HG02763 (cell line): ENCODE measurements around the gene RNF31.
A peak's percentile ranks its signal among the peaks of the same experiment; 100 is the strongest.

ENCODE experiments used
- ATAC-seq: cut with Tn5 transposase; IDR thresholded peaks from one replicate; pipeline ENCODE4 v1.9.1; 2021; ENCODE audit warnings: mild to moderate bottlenecking, moderate library complexity; ENCODE audit not compliant: unreplicated experiment

The RNF31 gene

DNA sequence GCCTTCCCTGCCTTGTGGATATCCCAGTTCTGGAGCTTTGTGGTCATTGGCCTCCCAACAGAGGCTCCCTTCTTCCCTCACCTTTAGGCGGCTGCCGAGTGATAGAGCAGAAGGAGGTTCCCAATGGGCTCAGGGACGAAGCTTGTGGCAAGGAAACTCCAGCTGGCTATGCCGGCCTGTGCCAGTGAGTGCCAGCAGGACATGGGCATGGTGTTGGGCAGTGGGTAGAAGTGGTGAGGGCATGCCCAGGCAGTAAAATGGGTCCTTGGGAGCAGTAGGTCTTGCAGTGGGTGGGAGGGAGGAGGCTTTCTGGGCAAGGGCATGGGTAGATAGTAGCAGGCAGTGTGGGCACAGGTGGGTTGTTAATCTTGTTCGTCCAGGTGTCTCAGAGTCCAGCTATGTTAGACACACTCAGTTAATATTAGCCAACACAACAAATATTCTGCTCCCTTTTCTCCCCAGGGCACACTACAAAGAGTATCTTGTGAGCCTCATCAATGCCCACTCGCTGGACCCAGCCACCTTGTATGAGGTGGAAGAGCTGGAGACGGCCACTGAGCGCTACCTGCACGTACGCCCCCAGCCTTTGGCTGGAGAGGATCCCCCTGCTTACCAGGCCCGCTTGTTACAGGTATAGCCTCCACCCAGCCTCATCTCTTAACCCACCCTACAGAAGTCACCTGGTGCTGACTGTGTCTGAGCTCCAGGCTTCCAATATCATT is 12.6 kb downstream of the RNF31 start:
- no peak for ATAC-seq

DNA sequence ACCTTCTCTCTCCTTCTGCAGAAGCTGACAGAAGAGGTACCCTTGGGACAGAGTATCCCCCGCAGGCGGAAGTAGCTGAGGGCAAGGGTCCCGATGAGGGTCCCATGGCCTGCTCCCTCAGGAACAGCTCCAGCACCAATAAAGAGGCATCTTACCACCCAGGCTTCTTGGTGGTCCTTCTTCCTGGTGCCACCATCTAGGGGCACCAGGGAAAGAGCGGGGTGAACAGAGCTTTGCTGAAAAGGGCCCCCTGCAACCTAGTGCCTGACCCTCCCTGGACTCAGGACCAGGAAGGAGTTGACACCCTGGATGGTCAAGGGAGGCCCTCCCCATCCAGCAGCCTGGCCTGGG is 13.2 kb downstream of the RNF31 start:
- no peak for ATAC-seq

DNA sequence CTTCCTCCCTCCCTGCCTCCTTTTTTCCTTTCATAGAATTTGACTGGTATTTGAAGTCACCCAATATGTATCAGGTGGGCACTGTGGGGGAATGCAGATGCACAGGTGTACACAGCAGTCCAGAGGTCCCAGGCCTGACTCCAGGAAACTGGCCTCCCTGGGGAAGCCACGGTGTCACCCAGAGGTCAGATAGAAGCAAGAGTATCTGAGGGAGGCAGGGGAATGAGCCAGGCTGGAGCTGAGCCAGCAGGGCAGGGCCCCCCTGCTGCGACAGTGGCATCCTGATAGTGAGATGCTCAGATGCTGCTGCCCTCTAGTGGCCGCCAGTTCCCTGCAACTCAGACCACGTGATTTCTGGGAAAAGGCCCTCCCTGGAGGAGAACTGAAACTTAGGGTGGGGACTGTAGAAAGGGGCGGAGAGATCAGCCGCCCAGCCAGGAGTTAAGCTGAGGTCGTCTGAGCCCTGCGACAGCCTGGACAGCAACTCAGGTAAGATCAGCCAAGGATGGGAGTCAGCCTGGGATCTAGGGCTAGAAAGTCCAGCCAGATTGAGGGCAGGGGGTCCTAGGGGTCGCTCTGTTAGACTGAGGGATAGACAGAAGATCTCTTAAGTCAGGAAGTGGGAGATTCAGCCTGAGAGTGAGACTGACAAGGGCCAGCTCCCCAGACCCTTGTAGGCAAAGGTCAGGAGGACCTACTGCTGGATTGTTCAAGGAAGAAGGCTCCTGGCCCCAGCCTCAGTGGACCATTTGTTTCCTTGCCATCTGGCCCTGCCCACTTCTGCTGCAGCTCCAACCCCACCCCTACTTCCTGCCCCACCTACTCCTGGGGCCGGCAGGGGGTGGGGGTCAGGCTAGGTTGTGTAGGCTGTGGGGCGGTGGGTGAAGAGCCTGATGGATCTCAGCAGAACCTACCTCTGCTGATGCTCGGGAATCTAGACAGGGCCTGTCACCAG is 13.8 kb downstream of the RNF31 start, which contains the start of gene IRF9:
Gene IRF9 (plus strand): TSS at position 416 of the 955 bp plus-strand sequence. CDS start 880 bp downstream, outside the sequence.
- ATAC-seq: peak; percentile 79

DNA sequence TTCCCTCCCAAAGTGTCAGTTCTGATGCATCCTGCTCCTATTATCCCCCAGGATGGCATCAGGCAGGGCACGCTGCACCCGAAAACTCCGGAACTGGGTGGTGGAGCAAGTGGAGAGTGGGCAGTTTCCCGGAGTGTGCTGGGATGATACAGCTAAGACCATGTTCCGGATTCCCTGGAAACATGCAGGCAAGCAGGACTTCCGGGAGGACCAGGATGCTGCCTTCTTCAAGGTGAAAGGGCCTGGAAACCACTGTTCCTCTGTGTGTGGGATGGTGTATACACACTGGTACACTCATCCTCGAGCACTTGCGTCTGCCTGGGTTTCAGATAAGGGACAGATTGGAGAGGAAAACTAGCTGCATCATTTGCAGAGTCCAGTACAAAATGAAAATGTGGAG is 14.8 kb downstream of the RNF31 start:
- no peak for ATAC-seq

DNA sequence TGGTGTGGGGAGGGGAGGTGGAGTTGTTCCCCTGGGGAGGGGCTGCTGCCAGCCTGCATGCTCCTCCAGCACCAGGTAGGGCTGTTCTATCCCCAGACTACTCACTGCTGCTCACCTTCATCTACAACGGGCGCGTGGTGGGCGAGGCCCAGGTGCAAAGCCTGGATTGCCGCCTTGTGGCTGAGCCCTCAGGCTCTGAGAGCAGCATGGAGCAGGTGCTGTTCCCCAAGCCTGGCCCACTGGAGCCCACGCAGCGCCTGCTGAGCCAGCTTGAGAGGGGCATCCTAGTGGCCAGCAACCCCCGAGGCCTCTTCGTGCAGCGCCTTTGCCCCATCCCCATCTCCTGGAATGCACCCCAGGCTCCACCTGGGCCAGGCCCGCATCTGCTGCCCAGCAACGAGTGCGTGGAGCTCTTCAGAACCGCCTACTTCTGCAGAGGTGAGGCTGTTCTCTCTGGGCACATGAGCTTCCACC is 17.3 kb downstream of the RNF31 start:
- ATAC-seq: no peak

DNA sequence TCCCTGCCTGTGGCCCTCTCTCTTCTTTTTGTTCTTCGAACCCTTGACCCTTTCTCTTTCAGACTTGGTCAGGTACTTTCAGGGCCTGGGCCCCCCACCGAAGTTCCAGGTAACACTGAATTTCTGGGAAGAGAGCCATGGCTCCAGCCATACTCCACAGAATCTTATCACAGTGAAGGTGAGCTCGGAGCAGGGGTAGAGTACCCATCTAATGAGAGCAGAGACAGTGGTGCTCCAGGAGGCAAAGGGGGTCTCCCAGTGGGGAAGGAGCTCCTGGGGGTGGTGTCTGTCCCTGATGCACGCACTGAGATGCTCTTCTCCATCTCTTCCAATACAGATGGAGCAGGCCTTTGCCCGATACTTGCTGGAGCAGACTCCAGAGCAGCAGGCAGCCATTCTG is 18.5 kb downstream of the RNF31 start:
- ATAC-seq: no peak

DNA sequence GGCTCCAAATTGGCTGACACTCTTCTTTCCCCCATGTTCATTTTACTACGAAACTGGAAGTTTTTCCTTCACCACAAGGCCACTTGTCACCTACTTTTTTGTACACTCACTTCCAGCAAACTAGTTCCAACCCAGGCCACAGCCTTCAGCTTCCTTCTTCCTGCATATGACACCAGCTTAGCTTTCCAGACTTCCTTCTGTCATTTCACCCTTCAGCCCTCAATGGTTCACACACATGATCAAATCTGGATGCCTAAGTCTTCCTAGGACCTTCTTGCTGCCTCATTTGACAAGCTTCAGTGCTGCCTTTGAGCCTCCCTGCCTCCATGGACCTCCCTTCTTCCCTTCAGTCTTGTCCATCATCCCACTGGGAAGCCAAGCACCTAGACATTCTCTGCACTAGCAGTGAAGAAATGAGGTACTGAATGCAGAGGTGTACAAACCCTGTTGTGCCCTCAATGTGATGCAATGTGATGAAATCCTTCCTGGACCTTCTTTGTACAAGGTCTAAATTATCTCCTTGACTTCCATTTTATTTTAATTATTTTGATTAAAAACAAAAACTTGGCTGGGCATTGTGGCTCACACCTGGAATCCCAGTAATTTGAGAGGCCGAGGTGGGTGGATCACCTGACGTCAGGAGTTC is 20.3 kb downstream of the RNF31 start:
- no peak for ATAC-seq

DNA sequence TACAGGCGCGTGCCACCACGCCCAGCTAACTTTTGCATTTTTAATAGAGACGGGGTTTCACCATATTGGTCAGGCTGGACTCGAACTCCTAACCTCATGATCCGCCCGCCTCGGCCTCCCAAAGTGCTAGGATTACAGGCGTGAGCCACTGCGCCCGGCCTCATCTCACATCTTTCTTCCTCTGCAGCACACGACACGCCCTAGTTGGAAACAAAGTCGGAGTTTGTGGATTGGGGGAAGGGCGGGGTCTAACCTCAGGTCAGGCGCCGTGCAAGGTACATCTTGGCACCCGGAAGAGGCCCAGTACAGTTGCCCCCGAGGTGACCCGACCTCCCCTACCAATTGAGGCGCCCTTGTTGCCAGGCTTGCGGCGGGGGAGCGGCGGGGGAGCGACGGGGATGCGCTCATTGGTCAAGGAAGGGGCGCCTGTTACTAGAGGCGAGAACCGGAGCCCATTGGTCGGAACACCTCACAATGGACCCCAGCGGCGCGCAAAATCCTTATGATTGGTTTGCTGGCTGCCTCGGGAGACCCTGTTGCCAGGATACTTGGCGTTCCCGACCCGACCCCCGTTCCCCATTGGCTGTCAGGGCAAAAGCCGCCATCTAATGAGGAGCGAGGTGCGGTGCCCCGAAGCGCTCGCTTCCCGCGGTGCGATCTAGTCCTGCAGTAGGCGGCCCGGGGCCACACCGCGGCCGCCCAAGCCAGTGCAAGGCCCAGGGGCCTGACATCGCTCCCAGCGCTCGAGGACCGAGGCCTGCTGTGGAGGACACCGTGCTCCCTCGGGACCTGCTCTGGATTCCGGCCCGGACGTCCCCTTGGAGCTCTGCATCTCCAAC is 24.3 kb downstream of the RNF31 start, which contains the start of gene REC8:
Gene REC8 (plus strand): TSS at position 659 of the 839 bp plus-strand sequence. CDS start 473 bp downstream, outside the sequence.
- peak; percentile 77 for ATAC-seq

DNA sequence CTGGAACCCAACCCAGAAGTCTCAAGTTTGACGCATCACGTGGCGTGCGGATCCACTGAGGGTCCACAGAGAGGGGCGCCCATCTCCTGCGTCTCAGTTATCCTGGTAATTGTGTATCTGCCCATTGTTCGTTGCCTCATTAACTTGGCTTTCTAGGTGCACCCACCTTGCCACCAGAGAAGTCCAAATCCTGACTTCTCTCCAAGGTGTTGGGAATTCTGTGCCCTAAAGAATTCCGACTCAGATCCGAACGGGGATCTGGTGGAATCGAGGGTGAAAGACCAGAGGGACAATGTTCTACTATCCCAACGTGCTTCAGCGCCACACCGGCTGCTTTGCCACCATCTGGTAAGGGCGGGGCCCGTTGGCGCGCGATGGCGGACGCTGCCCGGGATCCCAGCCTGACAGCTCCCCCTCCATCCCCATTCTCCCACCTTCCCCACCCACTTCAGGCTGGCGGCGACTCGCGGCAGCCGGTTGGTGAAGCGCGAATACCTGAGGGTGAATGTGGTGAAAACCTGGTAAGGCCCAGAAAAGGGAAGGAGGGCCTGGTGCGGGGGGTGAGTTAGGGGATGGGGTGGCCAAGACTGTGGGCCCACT is 25.1 kb downstream of the RNF31 start:
- ATAC-seq: no peak

DNA sequence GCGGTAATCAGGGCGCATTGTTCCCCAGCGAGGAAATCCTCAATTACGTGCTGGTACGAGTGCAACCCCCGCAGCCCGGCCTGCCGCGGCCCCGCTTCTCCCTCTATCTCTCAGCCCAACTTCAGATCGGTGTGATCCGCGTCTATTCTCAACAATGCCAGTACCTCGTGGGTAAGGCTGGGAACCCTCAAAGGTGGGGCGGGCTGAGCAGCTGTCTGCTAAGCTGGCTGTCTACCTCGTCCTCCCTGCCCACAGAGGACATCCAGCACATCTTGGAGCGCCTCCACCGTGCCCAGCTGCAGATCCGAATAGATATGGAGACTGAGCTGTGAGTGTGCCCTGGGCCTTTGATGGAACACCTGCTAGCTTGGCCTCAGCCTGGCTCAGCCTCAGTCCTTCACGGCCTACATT is 25.6 kb downstream of the RNF31 start:
- ATAC-seq: no peak

DNA sequence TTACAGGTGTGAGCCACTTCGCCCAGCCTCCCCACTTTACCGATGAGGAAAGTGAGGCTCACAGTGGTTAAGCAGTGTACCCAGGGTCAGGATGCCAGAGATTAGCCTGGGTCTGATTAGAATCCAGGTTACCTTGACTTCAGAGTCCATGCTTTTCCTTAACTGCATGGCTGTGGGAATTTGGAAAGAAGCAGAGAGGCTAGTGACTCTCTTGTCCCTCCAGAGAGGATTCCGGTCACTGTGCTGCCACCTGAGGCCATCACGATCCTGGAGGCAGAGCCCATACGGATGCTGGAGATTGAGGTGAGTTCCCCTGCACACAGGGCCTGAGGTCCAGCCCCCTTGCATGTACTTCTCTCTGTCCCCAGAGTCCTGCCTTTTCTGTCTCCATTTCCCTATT is 29.3 kb downstream of the RNF31 start:
- no peak for ATAC-seq

DNA sequence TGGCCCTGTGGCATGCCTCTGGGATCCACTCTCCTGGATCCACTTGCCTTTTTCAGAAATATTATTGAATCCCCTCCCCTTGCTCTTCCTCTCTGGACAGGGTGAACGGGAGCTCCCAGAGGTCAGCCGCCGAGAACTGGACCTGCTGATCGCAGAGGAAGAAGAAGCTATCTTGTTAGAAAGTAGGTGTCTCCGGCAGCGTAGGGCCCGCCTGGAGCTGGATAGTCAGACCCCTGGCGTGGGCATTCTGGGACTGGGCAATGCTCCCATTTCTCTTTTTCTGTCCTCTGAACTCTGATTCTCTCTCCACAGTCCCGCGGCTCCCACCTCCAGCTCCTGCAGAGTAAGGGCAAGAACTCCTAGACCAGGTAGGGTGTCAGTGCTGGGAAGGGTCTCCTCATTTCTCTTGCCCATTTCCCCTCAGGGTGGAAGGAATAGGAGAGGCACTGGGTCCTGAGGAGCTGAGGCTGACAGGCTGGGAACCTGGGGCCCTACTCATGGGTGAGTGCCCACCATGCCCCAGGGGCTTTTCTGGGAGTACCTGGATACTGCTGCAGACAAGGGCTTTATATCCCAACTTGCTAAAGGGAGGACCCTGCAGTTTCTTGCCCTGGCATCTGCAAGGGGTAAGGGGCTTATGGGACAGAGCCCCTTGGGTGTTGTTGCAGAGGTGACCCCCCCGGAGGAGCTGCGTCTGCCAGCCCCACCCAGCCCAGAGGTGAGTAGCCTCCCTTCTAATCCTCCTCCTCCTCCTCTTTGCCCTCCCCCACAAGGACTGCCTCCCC is 29.9 kb downstream of the RNF31 start:
- ATAC-seq: no peak

DNA sequence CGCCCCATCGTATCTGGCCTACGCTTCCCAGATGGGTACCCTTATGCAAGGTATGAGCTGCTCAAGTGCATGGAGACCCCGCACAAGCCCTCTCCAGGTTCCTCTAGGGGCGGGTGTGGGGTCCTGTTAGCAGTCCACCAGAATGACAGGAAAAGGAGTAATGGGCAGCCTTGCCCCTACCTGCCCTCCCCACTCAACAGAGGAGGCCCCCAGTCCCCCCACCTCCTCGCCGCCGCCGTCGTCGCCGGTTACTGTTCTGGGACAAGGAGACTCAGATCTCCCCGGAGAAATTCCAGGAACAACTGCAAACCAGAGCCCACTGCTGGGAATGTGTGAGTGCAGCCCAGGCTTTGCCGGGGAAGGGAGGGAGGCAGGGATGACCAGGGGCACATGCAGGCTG is 30.6 kb downstream of the RNF31 start:
- ATAC-seq: no peak

DNA sequence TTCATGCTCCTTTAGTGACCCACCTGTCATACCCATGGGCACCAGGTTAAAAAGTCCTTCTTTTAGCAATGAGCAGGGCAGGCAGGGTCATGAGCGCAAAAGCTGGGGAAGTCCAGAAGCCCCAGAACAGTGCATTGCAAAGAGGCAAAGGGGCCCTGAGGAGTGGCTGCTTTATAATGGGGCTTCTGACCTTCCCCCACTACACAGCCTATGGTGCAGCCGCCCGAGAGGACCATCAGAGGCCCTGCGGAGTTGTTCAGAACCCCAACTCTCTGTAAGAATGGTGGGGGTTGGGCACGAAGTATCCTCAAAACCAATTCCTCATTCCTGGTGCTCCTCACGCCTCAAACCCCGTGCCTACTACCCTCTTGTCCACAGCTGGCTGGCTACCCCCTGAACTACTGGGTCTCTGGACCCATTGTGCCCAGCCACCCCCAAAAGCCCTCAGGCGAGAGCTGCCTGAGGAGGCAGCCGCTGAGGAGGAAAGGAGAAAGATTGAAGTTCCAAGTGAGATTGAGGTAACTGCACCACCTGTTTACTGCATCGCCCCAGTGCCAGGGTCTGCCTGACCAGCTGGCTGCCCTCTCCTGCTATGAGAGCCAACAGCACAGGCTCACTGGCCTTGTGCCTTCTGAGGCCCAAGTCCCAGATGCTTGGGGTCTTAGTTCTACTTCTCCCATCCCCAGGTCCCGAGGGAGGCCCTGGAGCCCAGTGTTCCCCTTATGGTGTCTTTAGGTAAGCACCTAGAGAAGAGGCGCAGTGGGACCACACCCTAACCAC is 31.3 kb downstream of the RNF31 start:
- no peak for ATAC-seq

DNA sequence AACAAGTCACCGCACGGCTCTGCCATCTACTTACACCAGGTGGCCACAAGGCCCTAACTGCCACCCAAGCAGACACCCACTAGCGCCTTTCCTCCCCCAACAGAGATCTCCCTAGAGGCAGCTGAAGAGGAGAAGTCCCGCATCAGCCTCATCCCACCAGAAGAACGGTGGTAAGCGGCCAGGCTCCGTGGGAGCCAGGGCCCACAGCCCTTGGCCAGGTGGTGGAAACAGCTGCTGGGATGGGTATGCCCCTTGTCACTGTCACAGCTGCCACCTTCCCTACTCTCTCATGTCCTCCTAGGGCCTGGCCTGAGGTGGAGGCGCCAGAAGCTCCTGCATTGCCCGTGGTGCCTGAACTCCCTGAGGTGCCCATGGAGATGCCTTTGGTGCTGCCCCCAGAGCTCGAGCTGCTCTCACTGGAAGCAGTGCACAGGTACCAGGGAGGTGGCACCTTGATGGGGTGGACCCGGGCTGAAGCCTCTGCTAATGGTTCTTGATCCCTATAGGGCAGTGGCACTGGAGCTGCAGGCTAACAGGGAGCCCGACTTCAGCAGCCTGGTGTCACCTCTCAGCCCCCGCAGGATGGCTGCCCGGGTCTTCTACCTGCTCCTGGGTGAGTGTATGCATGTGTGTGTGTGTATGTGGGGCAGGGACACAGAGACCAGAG is 32.1 kb downstream of the RNF31 start:
- no peak for ATAC-seq

DNA sequence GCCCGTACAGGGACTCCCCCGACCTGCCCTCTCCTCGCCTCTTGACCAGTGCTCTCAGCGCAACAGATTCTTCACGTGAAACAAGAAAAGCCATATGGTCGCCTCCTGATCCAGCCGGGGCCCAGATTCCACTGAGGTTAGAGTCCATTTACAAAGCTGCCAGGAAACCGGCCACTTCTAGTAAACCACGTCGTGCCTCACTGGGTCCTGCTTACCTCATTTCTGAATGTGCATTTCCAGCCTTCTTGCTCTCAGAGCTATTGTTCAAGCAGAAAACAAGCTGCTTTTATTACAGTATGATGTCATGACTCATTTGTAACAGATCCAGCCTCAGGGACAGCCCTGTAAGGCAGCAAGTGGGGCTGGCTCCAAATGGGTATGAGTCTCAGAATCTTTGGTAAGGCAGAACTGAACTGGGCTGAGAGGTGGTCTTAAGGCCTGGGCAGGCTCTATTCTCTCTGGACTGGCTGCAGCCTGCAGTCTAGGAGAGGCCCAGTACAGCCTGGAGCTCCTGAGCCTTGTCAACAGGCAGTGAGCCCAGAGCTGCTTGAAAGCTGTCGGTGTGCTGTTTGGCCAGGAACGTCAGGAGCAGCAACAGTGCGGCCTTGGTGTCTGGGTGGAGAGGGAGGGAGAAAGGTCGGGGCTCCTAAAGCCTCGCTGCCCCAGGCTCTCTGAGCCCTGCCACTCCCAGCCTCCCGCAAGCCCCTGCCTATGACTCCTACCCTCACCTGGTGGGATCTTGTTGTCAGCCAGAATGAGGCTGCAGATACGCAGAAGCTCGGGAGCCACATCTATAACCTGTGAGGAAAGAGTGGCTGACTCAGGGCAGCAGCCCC is 32.9 kb downstream of the RNF31 start:
- no peak for ATAC-seq
